GM19438 (cell line): Measurements from ENCODE around the gene SAMD1.
"Not testable (repeated sequence)": the region's sequence is repeated elsewhere in the genome, so short reads cannot be mapped to it uniquely, and the experiment has no call there.

ENCODE experiments used
- ATAC-seq: cut with Tn5 transposase; IDR thresholded peaks from one replicate; pipeline ENCODE4 v1.9.1; 2021; ENCODE audit warnings: low read depth; ENCODE audit not compliant: unreplicated experiment

Gene SAMD1

GRCh38 chr19:14061751-14062557 lies 28.6 kb downstream of the SAMD1 start, which contains the start of gene PALM3:
PALM3 (minus strand) TSS chr19:14062076; CDS start chr19:14061980, 96 bp downstream.
- no peak for ATAC-seq

DNA sequence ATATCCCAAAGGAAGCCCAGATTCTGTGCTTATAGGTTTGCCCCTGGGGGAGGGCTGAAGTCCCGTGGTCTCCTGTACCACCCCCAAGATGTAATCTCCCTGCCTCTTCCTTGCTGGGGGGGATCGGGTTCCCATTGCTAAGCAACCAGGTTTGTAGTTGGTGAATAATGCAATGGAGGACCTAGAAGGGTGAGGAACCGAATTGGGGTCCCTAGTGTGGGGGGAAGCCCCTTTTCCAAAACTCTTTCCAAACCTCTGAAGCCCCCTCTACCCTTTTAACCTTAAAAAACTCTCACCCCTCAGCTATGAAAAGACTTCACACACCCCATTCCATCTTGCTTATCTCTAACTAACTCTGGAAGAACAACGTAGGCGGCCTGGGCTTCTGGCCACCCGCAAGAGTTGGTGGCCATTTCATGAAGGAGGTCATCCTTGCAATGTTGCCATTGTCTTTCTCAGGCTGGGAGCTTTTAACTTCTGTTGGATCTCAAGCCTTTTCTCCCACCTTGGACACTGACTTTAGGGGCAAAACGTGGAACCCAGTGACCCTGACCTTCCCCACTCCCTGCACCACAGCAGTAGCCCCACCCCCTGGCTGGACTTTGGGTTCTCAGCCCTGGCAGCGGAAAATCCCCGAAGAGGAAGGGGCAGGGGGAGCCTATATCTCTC lies 29.3 kb downstream of the SAMD1 start:
- ATAC-seq: no peak

GRCh38 chr19:14059652-14060155 lies 30.8 kb downstream of the SAMD1 start:
- ATAC-seq: no peak

- ATAC-seq: no peak
Observed at GRCh38 chr19:14059093-14059480, 31.5 kb downstream of the SAMD1 start.

- no peak for ATAC-seq
Observed at GRCh38 chr19:14058182-14059092, 32.1 kb downstream of the SAMD1 start.

DNA sequence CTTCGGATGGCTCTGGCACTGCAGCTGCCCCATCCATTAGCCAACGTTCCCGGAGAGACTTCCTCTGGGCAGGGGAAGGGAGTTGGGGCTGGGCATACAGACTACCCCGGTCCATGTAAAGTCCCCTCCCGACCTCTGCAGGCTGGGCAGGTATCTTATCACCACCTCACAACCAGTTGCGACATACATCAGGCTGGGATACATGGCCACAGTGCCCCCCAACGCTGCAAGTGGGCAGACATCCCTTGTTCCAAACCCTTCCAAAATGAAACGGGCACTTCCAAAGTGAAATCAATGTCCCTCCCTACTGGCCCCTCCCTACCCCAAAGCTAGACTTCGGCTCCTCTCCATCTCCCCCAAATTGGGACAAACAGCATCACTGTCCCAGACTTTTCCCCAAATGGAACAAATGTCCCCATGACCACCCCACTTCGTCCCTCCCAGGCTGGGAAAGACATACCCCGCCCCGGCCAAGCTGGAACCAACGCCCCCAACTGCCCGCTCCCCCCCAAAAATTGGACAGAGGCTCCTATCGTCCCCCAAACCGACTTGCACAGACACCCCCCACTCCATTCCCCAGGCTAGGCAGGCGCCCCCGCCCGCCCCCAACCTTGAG lies 33.7 kb downstream of the SAMD1 start:
- no peak for ATAC-seq

DNA sequence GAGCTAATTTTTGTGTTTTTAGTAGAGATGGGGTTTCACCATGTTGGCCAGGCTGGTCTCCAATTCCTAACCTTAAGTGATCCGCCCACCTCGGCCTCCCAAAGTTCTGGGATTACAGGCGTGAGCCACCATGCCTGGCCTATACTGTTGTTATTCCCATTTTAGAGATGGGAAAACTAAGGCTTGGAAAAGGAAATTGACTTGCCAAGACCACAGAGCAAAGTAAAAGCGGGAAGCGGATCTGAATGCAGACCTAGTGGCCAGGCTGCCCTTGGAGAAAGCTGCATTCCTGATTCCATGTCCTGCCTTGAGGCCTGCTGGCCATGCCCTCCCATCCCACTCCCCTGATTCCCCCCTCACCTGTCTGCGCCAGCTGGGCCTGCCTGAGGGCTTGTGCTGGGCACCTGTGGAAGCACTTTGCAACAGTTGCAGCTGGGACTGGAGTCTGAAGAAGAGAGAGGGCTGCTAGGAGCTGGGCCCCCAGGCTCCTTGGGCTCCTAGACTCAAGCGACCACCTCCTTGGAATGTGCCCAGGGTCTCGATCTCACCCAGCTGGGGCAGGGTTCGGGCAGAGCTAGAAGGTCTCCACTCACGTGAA lies 34.4 kb downstream of the SAMD1 start:
- ATAC-seq: no peak

GRCh38 chr19:14055396-14055795 lies 35.2 kb downstream of the SAMD1 start:
- no peak for ATAC-seq

DNA sequence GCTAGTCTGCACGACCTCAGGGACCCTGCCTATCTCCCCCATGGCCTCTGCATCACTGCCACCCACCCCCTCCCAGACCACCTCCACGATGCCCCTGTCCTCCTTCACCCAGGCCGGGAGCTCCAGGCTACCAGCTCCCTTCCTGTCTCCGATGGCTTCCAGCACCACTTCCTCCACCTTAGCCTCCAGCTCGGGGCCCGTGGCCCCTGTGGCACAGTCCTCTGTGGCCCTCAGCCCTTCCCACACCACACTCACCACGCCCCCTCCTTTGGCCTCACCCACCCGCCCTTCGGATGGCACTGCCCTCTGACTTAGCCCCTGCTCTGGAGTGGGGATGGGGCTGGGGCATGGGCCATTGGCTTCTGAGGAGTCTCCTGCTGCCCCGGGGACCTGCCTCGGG lies 35.8 kb downstream of the SAMD1 start:
- no peak for ATAC-seq

DNA sequence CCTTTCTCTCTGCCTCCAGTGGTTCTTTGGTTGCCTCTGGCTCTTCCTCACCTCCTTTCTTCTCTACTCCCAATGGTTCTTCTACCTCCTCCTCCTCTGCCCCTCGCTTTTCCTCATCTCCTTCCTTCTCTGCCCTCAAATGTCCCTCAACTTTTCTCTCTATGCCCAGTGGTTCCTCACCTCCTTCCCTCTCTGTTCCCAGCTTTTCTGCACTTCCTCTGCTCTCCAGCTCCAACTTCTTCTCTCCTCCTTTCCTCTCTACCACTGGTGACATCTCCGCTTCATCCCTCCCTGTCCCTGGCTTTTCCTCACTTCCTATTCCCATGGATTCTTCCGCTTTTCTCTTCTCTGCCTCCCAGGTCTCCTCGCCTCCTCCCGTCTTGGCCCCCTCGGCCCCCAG lies 36.5 kb downstream of the SAMD1 start:
- no peak for ATAC-seq

GRCh38 chr19:14053500-14053899 lies 37.1 kb downstream of the SAMD1 start:
- ATAC-seq: no peak

DNA sequence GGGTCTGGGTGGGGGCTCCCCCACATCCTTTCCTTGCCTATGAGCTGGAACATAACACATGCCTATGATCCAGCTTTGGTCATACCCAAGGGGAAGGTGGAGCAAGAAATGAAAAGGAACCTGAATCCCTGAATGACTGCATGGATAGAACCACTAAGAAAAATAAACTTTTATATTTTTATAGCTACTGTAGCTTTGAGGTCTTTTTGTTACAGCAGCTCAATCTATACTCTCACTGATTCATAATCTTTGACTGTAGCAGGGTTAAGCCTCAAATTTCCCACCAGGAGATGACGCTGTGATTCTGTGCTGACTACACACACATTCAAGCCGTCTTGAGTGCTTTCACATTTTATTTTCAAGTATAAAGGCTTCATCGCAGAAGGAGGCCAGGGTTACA lies 37.5 kb downstream of the SAMD1 start:
- ATAC-seq: no peak

DNA sequence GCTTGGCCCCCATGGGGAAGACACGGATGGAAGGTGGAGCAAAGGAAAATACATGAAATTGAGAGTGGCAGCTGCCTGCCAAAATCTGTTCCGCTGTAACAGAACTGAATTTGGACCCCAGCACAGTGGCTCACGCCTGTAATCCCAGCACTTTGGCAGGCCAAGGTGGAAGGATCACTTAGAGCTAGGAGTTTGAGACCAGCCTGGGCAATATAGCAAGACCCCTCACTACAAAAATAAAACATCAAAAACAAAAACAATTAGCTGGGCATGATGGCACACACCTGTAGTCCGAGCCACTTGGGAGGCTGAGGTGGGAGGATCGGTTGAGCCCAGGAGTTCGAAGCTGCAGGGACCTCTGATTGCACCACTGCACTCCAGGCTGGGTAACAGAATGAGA lies 38.1 kb downstream of the SAMD1 start:
- ATAC-seq: no peak

- ATAC-seq: no peak
Observed at GRCh38 chr19:14051980-14052379, 38.6 kb downstream of the SAMD1 start.

DNA sequence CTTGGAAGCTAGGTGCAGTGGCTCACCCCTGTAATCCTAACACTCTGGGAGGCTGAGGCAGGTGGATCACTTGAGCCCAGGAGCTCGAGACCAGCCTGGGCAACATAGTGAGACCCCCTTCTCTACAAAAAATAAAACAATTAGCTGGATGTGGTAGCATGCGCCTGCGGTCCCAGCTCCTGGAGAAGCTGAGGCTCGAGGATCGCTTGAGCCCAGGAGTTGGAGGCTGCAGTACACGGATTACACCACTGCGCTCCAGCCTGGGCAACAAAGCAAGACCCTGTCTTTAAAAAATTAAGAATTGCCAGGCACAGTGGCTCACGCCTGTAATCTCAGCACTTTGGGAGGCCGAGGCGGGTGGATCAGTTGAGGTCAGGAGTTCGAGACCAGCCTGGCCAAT lies 39.6 kb downstream of the SAMD1 start:
- not testable (repeated sequence) for ATAC-seq

DNA sequence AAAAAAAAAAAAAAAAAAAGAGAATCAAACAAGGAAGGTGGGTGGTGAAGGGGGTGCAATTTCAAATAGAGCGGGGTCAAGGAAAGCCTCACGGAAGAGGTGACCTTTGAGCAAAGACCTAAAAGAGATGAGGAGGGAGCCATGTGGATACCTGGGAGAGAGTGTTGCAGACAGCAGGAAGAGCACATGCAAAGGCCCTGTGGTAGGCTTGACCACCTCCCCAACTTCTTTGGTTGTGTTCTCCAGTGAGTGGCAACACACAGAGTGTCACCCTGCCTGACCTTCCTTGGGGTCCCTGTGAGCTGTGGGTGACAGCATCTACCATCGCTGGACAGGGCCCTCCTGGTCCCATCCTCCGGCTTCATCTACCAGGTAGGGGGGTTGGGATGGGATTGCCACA lies 40.0 kb downstream of the SAMD1 start:
- ATAC-seq: no peak

DNA sequence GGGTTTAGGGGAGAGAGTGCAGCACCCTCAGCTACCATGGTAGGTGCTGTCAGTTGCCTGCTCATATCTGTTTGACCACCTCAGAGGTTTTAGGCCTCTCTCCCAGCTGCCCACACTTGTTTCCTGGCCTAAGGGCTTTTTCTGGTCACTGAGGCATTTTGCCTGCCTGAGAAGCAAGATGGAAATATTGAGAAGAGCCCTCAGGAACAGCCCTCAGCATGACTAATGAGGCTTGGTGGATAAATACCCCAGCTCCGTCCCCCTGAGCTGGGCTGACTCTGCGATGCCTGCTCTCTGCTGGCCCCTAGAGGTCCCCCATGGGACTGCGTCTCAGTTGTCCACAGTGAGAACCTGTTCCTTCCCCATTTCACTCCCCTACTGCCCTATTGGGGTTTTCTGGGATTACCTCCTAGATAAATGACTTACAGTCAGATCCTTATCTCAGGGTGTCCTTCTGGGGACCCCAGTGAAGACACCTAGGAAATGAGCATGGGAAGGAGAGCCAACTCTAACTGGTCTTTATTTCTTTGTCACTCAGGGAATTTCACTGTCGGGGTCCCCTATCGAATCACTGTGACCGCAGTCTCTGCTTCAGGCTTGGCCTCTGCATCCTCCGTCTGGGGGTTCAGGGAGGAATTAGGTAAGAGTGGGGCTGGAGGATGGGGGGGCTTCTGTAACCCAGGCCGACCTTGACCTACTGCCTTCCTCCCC lies 42.0 kb downstream of the SAMD1 start:
- no peak for ATAC-seq

DNA sequence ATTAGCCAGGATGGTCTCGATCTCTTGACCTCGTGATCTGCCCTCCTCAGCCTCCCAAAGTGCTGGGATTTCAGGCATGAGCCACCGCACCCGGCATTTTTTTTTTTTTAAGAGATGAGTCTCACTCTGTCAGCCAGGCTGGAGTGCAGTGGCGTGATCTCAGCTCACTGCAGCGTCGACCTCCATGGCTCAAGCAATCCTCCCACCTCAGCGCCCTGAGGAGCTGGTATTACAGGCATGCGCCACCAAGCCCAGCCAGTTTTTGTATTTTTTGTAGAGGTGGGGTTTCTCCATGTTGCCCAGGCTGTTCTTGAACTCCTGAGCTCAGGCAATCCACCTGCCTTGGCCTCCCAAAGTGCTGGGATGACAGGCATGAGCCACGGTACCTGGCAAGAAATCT lies 42.7 kb downstream of the SAMD1 start:
- ATAC-seq: not testable (repeated sequence)
